ENCODE measurements around the gene MPV17L2. TPM values are rescaled to one million over a fixed set of nuclear protein-coding genes. Genes with fewer than 3 reads are reported as not detected.
A peak's percentile ranks its signal among the peaks of the same experiment; 100 is the strongest.

The MPV17L2 gene
- total RNA-seq, 5 donors from 2014 or later (not counting 1 experiment from before 2014, with no cell fraction given) = 3.8 to 8.2 (median 8.1) TPM

GRCh38 chr19:18230941-18231734 lies 38.1 kb downstream of the MPV17L2 start:
- H3K36me3 Mint-ChIP-seq = no peaks in the 10 kb centered on the region
- 55% methylated on average over 14 of the region's 18 CpGs for WGBS (ENCODE audit: insufficient coverage)
- H3K27me3 Mint-ChIP-seq = peaks cover 60 to 78% of the 10 kb centered on the region in 2 donors
- peaks cover 0 to 8% of the 10 kb centered on the region in 2 experiments for H3K4me1 ChIP-seq (ENCODE audit: control insufficient read depth in 1 of 2, extremely low read depth in 1 of 2, insufficient read depth in 2 of 2, low read length in 2 of 2)
- H3K27me3 ChIP-seq (replicated peaks in 1 of 2; ENCODE audit: control insufficient read depth in 2 of 2, extremely low read depth in 1 of 2, insufficient read depth in 2 of 2, low read length in 1 of 2) = peaks cover 0 to 90% of the 10 kb centered on the region in 2 experiments
- H3K27ac ChIP-seq (ENCODE audit: low read length) = no peak overlapping the region
- no peak overlapping the region for H3K4me3 ChIP-seq (ENCODE audit: control insufficient read depth in 1 of 2, extremely low read depth in 1 of 2, low read length in 1 of 2)
- no peak for DNase-seq
- ChIA-PET POLR2A (no interaction called here), CTCF (no interaction called here)
- no peaks in the 10 kb centered on the region for H3K36me3 ChIP-seq (ENCODE audit: control insufficient read depth in 2 of 2, extremely low read depth in 1 of 2, insufficient read depth in 1 of 2, low read length in 1 of 2)
- H3K9me3 ChIP-seq = no peaks in the 10 kb centered on the region
- H3K4me1 Mint-ChIP-seq = peaks cover 3 to 11% (median 5%) of the 10 kb centered on the region in 3 donors
- no peak for ATAC-seq (replicated peaks in 1 of 4)
- peaks cover 0 to 5% (median 0%) of the 10 kb centered on the region in 3 donors for H3K9me3 Mint-ChIP-seq
- H3K27ac Mint-ChIP-seq = no peak overlapping the region
- no peak overlapping the region for H3K4me3 Mint-ChIP-seq

- Mint-ChIP-seq H3K4me3 (no peak overlapping the region), H3K27ac (no peak overlapping the region), H3K36me3 (no peaks in the 10 kb centered on the region), H3K4me1 (peaks cover 3 to 8% (median 5%) of the 10 kb centered on the region in 3 donors), H3K27me3 (peaks cover 62 to 81% of the 10 kb centered on the region in 2 donors), H3K9me3 (peaks cover 0 to 5% (median 0%) of the 10 kb centered on the region in 3 donors)
- H3K9me3 ChIP-seq = no peaks in the 10 kb centered on the region
- ATAC-seq (replicated peaks in 1 of 4) (no peak), DNase-seq (no peak)
- WGBS (ENCODE audit: insufficient coverage) = no CpG with 5 or more reads among the region's 4 CpGs
- ChIA-PET CTCF (no interaction called here), POLR2A (no interaction called here)
- H3K27me3 ChIP-seq (replicated peaks in 1 of 2; ENCODE audit: control insufficient read depth in 2 of 2, extremely low read depth in 1 of 2, insufficient read depth in 2 of 2, low read length in 1 of 2) = peaks cover 0 to 91% of the 10 kb centered on the region in 2 experiments
- peaks cover 0 to 8% of the 10 kb centered on the region in 2 experiments for H3K4me1 ChIP-seq (ENCODE audit: control insufficient read depth in 1 of 2, extremely low read depth in 1 of 2, insufficient read depth in 2 of 2, low read length in 2 of 2)
- no peak overlapping the region for H3K27ac ChIP-seq (ENCODE audit: low read length)
- H3K4me3 ChIP-seq (ENCODE audit: control insufficient read depth in 1 of 2, extremely low read depth in 1 of 2, low read length in 1 of 2) = no peak overlapping the region
- H3K36me3 ChIP-seq (ENCODE audit: control insufficient read depth in 2 of 2, extremely low read depth in 1 of 2, insufficient read depth in 1 of 2, low read length in 1 of 2) = no peaks in the 10 kb centered on the region
These were observed 38.8 kb downstream of the MPV17L2 start for GRCh38 chr19:18231775-18232174.

- Histone ChIP-seq H3K36me3 (ENCODE audit: control insufficient read depth in 2 of 2, extremely low read depth in 1 of 2, insufficient read depth in 1 of 2, low read length in 1 of 2) (no peaks in the 10 kb centered on the region), H3K27ac (ENCODE audit: low read length) (no peak overlapping the region), H3K9me3 (no peaks in the 10 kb centered on the region), H3K4me1 (ENCODE audit: control insufficient read depth in 1 of 2, extremely low read depth in 1 of 2, insufficient read depth in 2 of 2, low read length in 2 of 2) (peaks cover 0 to 8% of the 10 kb centered on the region in 2 experiments), H3K27me3 (replicated peaks in 1 of 2; ENCODE audit: control insufficient read depth in 2 of 2, extremely low read depth in 1 of 2, insufficient read depth in 2 of 2, low read length in 1 of 2) (peaks cover 0 to 88% of the 10 kb centered on the region in 2 experiments), H3K4me3 (ENCODE audit: control insufficient read depth in 1 of 2, extremely low read depth in 1 of 2, low read length in 1 of 2) (no peak overlapping the region)
- H3K27me3 Mint-ChIP-seq = peaks cover 55 to 77% of the 10 kb centered on the region in 2 donors
- H3K27ac Mint-ChIP-seq = no peak overlapping the region
- ChIA-PET POLR2A (interaction anchor here in 1 of 2 donors (0.7 kb wide), 1 partner anchor 489 kb away, joined by 7 read pairs; no protein-coding TSS in a partner anchor), CTCF (interaction anchor here in 1 of 2 donors (0.6 kb wide), 1 partner anchor 502 kb away, joined by 4 read pairs; no protein-coding TSS in a partner anchor)
- ATAC-seq (replicated peaks in 1 of 4) (no peak), DNase-seq (no peak)
- 12% methylated on average over 42 of the region's 46 CpGs for WGBS (ENCODE audit: insufficient coverage)
- H3K9me3 Mint-ChIP-seq = peaks cover 0 to 5% (median 0%) of the 10 kb centered on the region in 3 donors
- H3K4me3 Mint-ChIP-seq = no peak overlapping the region
- H3K36me3 Mint-ChIP-seq = no peaks in the 10 kb centered on the region
- H3K4me1 Mint-ChIP-seq = peaks cover 0 to 4% (median 3%) of the 10 kb centered on the region in 3 donors
These were observed 39.7 kb downstream of the MPV17L2 start for GRCh38 chr19:18232540-18233223.

- 30% methylated on average over 20 of the region's 37 CpGs for WGBS (ENCODE audit: insufficient coverage)
- ChIA-PET POLR2A (interaction anchor here in 1 of 2 donors (0.7 kb wide), 1 partner anchor 489 kb away, joined by 7 read pairs; no protein-coding TSS in a partner anchor), CTCF (interaction anchor here in 1 of 2 donors (0.6 kb wide), 1 partner anchor 502 kb away, joined by 4 read pairs; no protein-coding TSS in a partner anchor)
- Histone ChIP-seq H3K9me3 (no peaks in the 10 kb centered on the region), H3K4me1 (ENCODE audit: control insufficient read depth in 1 of 2, extremely low read depth in 1 of 2, insufficient read depth in 2 of 2, low read length in 2 of 2) (peaks cover 0 to 8% of the 10 kb centered on the region in 2 experiments), H3K27ac (ENCODE audit: low read length) (no peak overlapping the region), H3K36me3 (ENCODE audit: control insufficient read depth in 2 of 2, extremely low read depth in 1 of 2, insufficient read depth in 1 of 2, low read length in 1 of 2) (no peaks in the 10 kb centered on the region), H3K4me3 (ENCODE audit: control insufficient read depth in 1 of 2, extremely low read depth in 1 of 2, low read length in 1 of 2) (no peak overlapping the region), H3K27me3 (replicated peaks in 1 of 2; ENCODE audit: control insufficient read depth in 2 of 2, extremely low read depth in 1 of 2, insufficient read depth in 2 of 2, low read length in 1 of 2) (peaks cover 0 to 86% of the 10 kb centered on the region in 2 experiments)
- Mint-ChIP-seq H3K4me3 (no peak overlapping the region), H3K36me3 (no peaks in the 10 kb centered on the region), H3K4me1 (peaks cover 0 to 4% (median 3%) of the 10 kb centered on the region in 3 donors), H3K27ac (peak overlapping the region in 1 of 2 donors; percentile 59), H3K27me3 (peaks cover 54 to 72% of the 10 kb centered on the region in 2 donors), H3K9me3 (peaks cover 0 to 5% (median 0%) of the 10 kb centered on the region in 3 donors)
- DNase-seq (peak in 29 of 35 experiments; percentile 16 to 71 (median 38)), ATAC-seq (replicated peaks in 1 of 4) (peak in 3 of 4 experiments; percentile 48 to 76 (median 49))
These were observed 40.3 kb downstream of the MPV17L2 start for GRCh38 chr19:18233224-18233825.

- Histone ChIP-seq H3K36me3 (ENCODE audit: control insufficient read depth in 2 of 2, extremely low read depth in 1 of 2, insufficient read depth in 1 of 2, low read length in 1 of 2) (no peaks in the 10 kb centered on the region), H3K27me3 (replicated peaks in 1 of 2; ENCODE audit: control insufficient read depth in 2 of 2, extremely low read depth in 1 of 2, insufficient read depth in 2 of 2, low read length in 1 of 2) (peaks cover 0 to 83% of the 10 kb centered on the region in 2 experiments), H3K4me1 (ENCODE audit: control insufficient read depth in 1 of 2, extremely low read depth in 1 of 2, insufficient read depth in 2 of 2, low read length in 2 of 2) (peaks cover 0 to 8% of the 10 kb centered on the region in 2 experiments), H3K4me3 (ENCODE audit: control insufficient read depth in 1 of 2, extremely low read depth in 1 of 2, low read length in 1 of 2) (no peak overlapping the region), H3K27ac (ENCODE audit: low read length) (no peak overlapping the region), H3K9me3 (no peaks in the 10 kb centered on the region)
- no peak overlapping the region for H3K4me3 Mint-ChIP-seq
- DNase-seq (no peak), ATAC-seq (replicated peaks in 1 of 4) (no peak)
- H3K36me3 Mint-ChIP-seq = no peaks in the 10 kb centered on the region
- peaks cover 54 to 73% of the 10 kb centered on the region in 2 donors for H3K27me3 Mint-ChIP-seq
- ChIA-PET CTCF (no interaction called here), POLR2A (no interaction called here)
- H3K27ac Mint-ChIP-seq = no peak overlapping the region
- peaks cover 0 to 5% (median 0%) of the 10 kb centered on the region in 3 donors for H3K9me3 Mint-ChIP-seq
- peaks cover 0 to 4% (median 3%) of the 10 kb centered on the region in 3 donors for H3K4me1 Mint-ChIP-seq
- WGBS (ENCODE audit: insufficient coverage) = 50% methylated on average over 1 of the region's 6 CpGs
These were observed 41.2 kb downstream of the MPV17L2 start for GRCh38 chr19:18234194-18234593.

GRCh38 chr19:18239303-18239702 lies 46.3 kb downstream of the MPV17L2 start:
- H3K27ac ChIP-seq (ENCODE audit: low read length) = no peak overlapping the region
- ATAC-seq (replicated peaks in 1 of 4) (no peak), DNase-seq (no peak)
- no peaks in the 10 kb centered on the region for H3K36me3 ChIP-seq (ENCODE audit: control insufficient read depth in 2 of 2, extremely low read depth in 1 of 2, insufficient read depth in 1 of 2, low read length in 1 of 2)
- peaks cover 0 to 45% of the 10 kb centered on the region in 2 experiments for H3K27me3 ChIP-seq (replicated peaks in 1 of 2; ENCODE audit: control insufficient read depth in 2 of 2, extremely low read depth in 1 of 2, insufficient read depth in 2 of 2, low read length in 1 of 2)
- H3K4me1 ChIP-seq (ENCODE audit: control insufficient read depth in 1 of 2, extremely low read depth in 1 of 2, insufficient read depth in 2 of 2, low read length in 2 of 2) = no peaks in the 10 kb centered on the region
- no peaks in the 10 kb centered on the region for H3K9me3 ChIP-seq
- Mint-ChIP-seq H3K9me3 (no peaks in the 10 kb centered on the region), H3K4me3 (no peak overlapping the region), H3K27me3 (peaks cover 19 to 33% of the 10 kb centered on the region in 2 donors), H3K27ac (no peak overlapping the region), H3K36me3 (no peaks in the 10 kb centered on the region), H3K4me1 (no peaks in the 10 kb centered on the region)
- POLR2A ChIA-PET = no interaction called here
- no peak overlapping the region for H3K4me3 ChIP-seq (ENCODE audit: control insufficient read depth in 1 of 2, extremely low read depth in 1 of 2, low read length in 1 of 2)
- CTCF ChIA-PET = interaction anchor here in 1 of 2 donors (0.5 kb wide), 1 partner anchor 133 kb away, joined by 3 read pairs; no protein-coding TSS in a partner anchor
- 31% methylated on average over 8 of the region's 12 CpGs for WGBS (ENCODE audit: insufficient coverage)
